Liver (tissue), 9 donors: ENCODE measurements around the gene SYNPR. TPM values are rescaled to one million over a fixed set of nuclear protein-coding genes. Genes with fewer than 3 reads are reported as not detected.

Experiments
- DNase-seq: peaks from one replicate; pipeline ENCODE4 v3.0.0-alpha.2; 2017; ENCODE audit warnings: low spot score
- H3K27ac ChIP-seq, 2 donors: one replicate each; pipeline ENCODE4 v1.7.0; 2013; ENCODE audit warnings: inconsistent platforms in 2 of 2, low read length in 2 of 2, control low read depth in 1 of 2, low read depth in 1 of 2, mild to moderate bottlenecking in 1 of 2
- H3K27me3 ChIP-seq, 4 donors: one replicate each; pipeline versions ENCODE4 v1.6.1 to v1.7.0; 2013; ENCODE audit warnings: low read length in 3 of 4, inconsistent platforms in 1 of 4, mild to moderate bottlenecking in 1 of 4, moderate library complexity in 1 of 4; ENCODE audit not compliant: control insufficient read depth in 4 of 4, insufficient read depth in 4 of 4
- H3K36me3 ChIP-seq, 4 donors: one replicate each; pipeline versions ENCODE4 v1.6.1 to v1.7.0; 2013; ENCODE audit warnings: low read length in 3 of 4, mild to moderate bottlenecking in 3 of 4, low read depth in 1 of 4, moderate library complexity in 1 of 4; ENCODE audit not compliant: control insufficient read depth in 4 of 4, insufficient read depth in 3 of 4
- H3K4me1 ChIP-seq, 4 donors: one replicate each; pipeline versions ENCODE4 v1.6.1 to v1.7.0; 2013; ENCODE audit warnings: low read length in 3 of 4, mild to moderate bottlenecking in 3 of 4, moderate library complexity in 1 of 4; ENCODE audit not compliant: control insufficient read depth in 4 of 4, insufficient read depth in 4 of 4
- H3K4me3 ChIP-seq, 3 donors: one replicate each; pipeline versions ENCODE4 v1.6.1 to v1.7.0; 2013; ENCODE audit warnings: low read length in 3 of 3, control low read depth in 1 of 3, low read depth in 1 of 3, mild to moderate bottlenecking in 1 of 3
- H3K9ac ChIP-seq, 2 donors: one replicate each; pipeline ENCODE4 v1.7.0; 2013; ENCODE audit warnings: low read length in 2 of 2, mild to moderate bottlenecking in 2 of 2, moderate library complexity in 2 of 2, control low read depth in 1 of 2, low read depth in 1 of 2
- H3K9me3 ChIP-seq, 4 donors: one replicate each; pipeline versions ENCODE4 v1.6.1 to v1.7.0; 2013; ENCODE audit warnings: low read length in 3 of 4; ENCODE audit not compliant: control insufficient read depth in 4 of 4
- ATF3 ChIP-seq: IDR thresholded peaks from 2 replicates; pipeline ENCODE4 v1.6.1; 2016; ENCODE audit warnings: antibody characterized with exemption
- CTCF ChIP-seq: fragments of 150-350 bp; IDR thresholded peaks from 2 replicates; pipeline ENCODE4 v1.5.1; 2017; ENCODE audit warnings: improper control_type of control experiment, low read depth, low read length; ENCODE audit not compliant: missing input control
- EGR1 ChIP-seq, 2 donors: IDR thresholded peaks; 2 replicates each; pipeline ENCODE4 v1.6.1; 2016 to 2018; ENCODE audit warnings: antibody characterized with exemption in 2 of 2, low read depth in 2 of 2
- FOXA1 ChIP-seq: IDR thresholded peaks from 2 replicates; pipeline ENCODE4 v1.6.1; 2016; ENCODE audit warnings: antibody characterized with exemption
- FOXA2 ChIP-seq: IDR thresholded peaks from 2 replicates; pipeline ENCODE4 v1.6.1; 2016; ENCODE audit warnings: antibody characterized with exemption
- GABPA ChIP-seq, 2 donors: IDR thresholded peaks in 1 of 2; conservative IDR thresholded peaks in 1 of 2; 2 replicates each; pipeline ENCODE4 v1.6.1; 2016; ENCODE audit warnings: antibody characterized with exemption in 2 of 2, mild to moderate bottlenecking in 1 of 2, moderate library complexity in 1 of 2
- HNF4A ChIP-seq, 2 donors: conservative IDR thresholded peaks; 2 replicates each; pipeline ENCODE4 v1.6.1; 2016; ENCODE audit warnings: antibody characterized with exemption in 2 of 2, mild to moderate bottlenecking in 2 of 2
- HNF4G ChIP-seq: IDR thresholded peaks from 2 replicates; pipeline ENCODE4 v1.6.1; 2016; ENCODE audit warnings: antibody characterized with exemption
- JUND ChIP-seq, 2 donors: IDR thresholded peaks; 2 replicates each; pipeline ENCODE4 v1.6.1; 2016; ENCODE audit warnings: antibody characterized with exemption in 2 of 2
- NR2F2 ChIP-seq: IDR thresholded peaks from 2 replicates; pipeline ENCODE4 v1.6.1; 2016; ENCODE audit warnings: antibody characterized with exemption
- RAD21 ChIP-seq, 2 donors: IDR thresholded peaks; 2 replicates each; pipeline ENCODE4 v1.6.1; 2016; ENCODE audit warnings: antibody characterized with exemption in 2 of 2, mild to moderate bottlenecking in 2 of 2
- REST ChIP-seq: IDR thresholded peaks from 2 replicates; pipeline ENCODE4 v1.6.1; 2016; ENCODE audit warnings: antibody characterized with exemption, mild to moderate bottlenecking
- RXRA ChIP-seq, 2 donors: IDR thresholded peaks; 2 replicates each; pipeline ENCODE4 v1.6.1; 2017 to 2018; ENCODE audit warnings: antibody characterized with exemption in 2 of 2, mild to moderate bottlenecking in 1 of 2
- SP1 ChIP-seq: IDR thresholded peaks from 2 replicates; pipeline ENCODE4 v1.6.1; 2018; ENCODE audit warnings: antibody characterized with exemption, mild to moderate bottlenecking
- TAF1 ChIP-seq: conservative IDR thresholded peaks from 2 replicates; pipeline ENCODE4 v1.6.1; 2016; ENCODE audit warnings: antibody characterized with exemption, mild to moderate bottlenecking
- YY1 ChIP-seq: IDR thresholded peaks from 2 replicates; pipeline ENCODE4 v1.6.1; 2016; ENCODE audit warnings: antibody characterized with exemption, mild to moderate bottlenecking
- ZBTB33 ChIP-seq: IDR thresholded peaks from 2 replicates; pipeline ENCODE4 v1.6.1; 2016; ENCODE audit warnings: antibody characterized with exemption
- WGBS: extraction: QIAGEN DNeasy Blood & Tissue Kit; methylation state at CpG from one replicate; pipeline ENCODE4 v1.1.7; 2013; 5-methylcytosine and 5-hydroxymethylcytosine counted together
- polyA plus RNA-seq, 2 donors: library from polyadenylated mRNA; stranded (reverse) in 1 of 2; unstranded in 1 of 2; fragments of 200-250 nt in 1 of 2; fragments of >200 nt in 1 of 2; fragmentation: Nextera tagmentation in 1 of 2; extraction: Ambion mirVana in 1 of 2; gene quantifications; one replicate each; pipeline versions ENCODE4 v1.2.1 to v1.2.3, GENCODE V29; 2013 to 2015
- total RNA-seq, 2 donors: library from RNA; depleted of rRNA; stranded (reverse); fragments of >200 nt; gene quantifications; one replicate each; pipeline ENCODE4 v1.2.3, GENCODE V29; 2014
- TF ChIP-seq, protein P1 (sequence below): IDR thresholded peaks from 2 replicates; pipeline ENCODE4 v1.6.1; 2016; ENCODE audit warnings: antibody characterized with exemption
- donor health status: healthy.
- donor health status: healthy.
- donor health status: healthy.
- donor health status: healthy.
- donor health status: healthy.

SYNPR gene
- total and polyA plus RNA-seq, 4 donors = not detected

DNA sequence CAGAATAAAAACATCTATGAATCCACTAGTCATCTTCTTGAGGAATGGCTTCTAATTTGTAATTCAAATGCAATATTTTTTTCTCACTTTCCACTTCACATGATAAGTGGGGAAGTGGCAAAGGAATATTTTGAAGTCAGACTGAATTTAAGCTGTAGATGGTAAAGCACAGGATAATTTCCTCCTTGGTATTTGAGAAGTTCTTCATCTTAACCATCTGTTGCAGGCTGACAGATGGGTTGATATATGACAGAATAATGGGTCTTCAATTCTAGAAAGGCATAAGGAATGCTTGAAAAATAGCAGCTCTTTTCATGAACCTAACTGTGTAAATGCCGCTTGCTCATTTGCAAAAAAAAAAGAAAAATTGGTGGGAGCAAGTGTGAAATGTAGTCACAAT, 307.8 kb downstream of the SYNPR start:
- H3K4me1 ChIP-seq = no peaks in the 10 kb centered on the region
- TF ChIP-seq ATF3 = no peak
- TF ChIP-seq NR2F2 = no peak
- no peak for TF ChIP-seq JUND (IDR thresholded peaks at IDR 0.05)
- no peak for TF ChIP-seq FOXA1
- DNase-seq = no peak
- H3K36me3 ChIP-seq = no peaks in the 10 kb centered on the region
- H3K27ac ChIP-seq = no peak overlapping the region
- no peaks in the 10 kb centered on the region for H3K27me3 ChIP-seq
- 85% methylated on average over 1 of the region's 1 CpG for WGBS
- H3K9ac ChIP-seq = no peak overlapping the region
- H3K4me3 ChIP-seq = no peak overlapping the region
- H3K9me3 ChIP-seq = peaks cover 3 to 6% (median 4%) of the 10 kb centered on the region in 4 donors

DNA sequence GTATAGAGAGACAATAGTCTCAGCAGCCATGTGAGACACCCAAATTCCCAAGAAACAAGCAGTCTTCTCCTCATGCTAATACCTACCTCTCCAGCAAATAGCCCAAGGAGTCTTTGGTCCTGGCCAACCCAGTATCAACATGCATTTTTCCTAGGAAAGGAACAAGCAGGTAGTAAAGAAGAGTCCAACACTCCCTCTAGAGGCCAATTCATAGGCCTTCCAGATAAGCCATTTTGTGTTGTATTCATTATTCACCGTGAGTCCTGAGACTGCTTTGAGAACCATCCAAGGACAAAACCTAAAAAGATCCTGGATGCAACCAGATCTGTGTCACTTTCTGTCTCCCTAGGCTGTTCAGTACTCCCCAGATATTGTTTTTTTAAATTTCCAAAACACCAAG, 310.8 kb downstream of the SYNPR start:
- no peaks in the 10 kb centered on the region for H3K36me3 ChIP-seq
- TF ChIP-seq HNF4G (no peak), CTCF (no peak), ZBTB33 (no peak), YY1 (no peak), REST (no peak), RAD21 (IDR thresholded peaks at IDR 0.05) (no peak), SP1 (no peak), EGR1 (IDR thresholded peaks at IDR 0.05; ENCODE audit: low read depth in 2 of 2) (no peak), NR2F2 (no peak), ATF3 (no peak), RXRA (IDR thresholded peaks at IDR 0.05) (no peak), TAF1 (no peak), FOXA2 (no peak), FOXA1 (no peak), JUND (IDR thresholded peaks at IDR 0.05) (no peak), GABPA (IDR thresholded peaks at IDR 0.05 in 1 of 2, conservative IDR thresholded peaks at IDR 0.05 in 1 of 2) (no peak), HNF4A (conservative IDR thresholded peaks at IDR 0.05) (no peak)
- TF ChIP-seq, protein P1, sequence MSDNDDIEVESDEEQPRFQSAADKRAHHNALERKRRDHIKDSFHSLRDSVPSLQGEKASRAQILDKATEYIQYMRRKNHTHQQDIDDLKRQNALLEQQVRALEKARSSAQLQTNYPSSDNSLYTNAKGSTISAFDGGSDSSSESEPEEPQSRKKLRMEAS = no peak
- no peak overlapping the region for H3K27ac ChIP-seq
- no peak for DNase-seq
- WGBS = 92% methylated on average over 1 of the region's 1 CpG
- H3K27me3 ChIP-seq = no peaks in the 10 kb centered on the region
- no peak overlapping the region for H3K4me3 ChIP-seq
- peaks cover 3 to 6% (median 4%) of the 10 kb centered on the region in 4 donors for H3K9me3 ChIP-seq
- H3K4me1 ChIP-seq = no peaks in the 10 kb centered on the region
- H3K9ac ChIP-seq = no peak overlapping the region
